GM19324 (cell line): Measurements from ENCODE around the gene CYYR1.

Source experiments
- ATAC-seq: cut with Tn5 transposase; IDR thresholded peaks from one replicate; pipeline ENCODE4 v1.9.1; 2021; ENCODE audit warnings: mild to moderate bottlenecking, moderate library complexity; ENCODE audit not compliant: unreplicated experiment, low FRiP score

CYYR1 gene

GRCh38 chr21:26572702-26573381 lies at the start of gene CYYR1:
TSS of gene CYYR1 (minus strand) at chr21:26573286. CDS start at chr21:26572940, 346 bp downstream.
- no peak for ATAC-seq

GRCh38 chr21:26617176-26617575 lies 44.1 kb upstream of the CYYR1 start:
- ATAC-seq: no peak

- no peak for ATAC-seq
These were observed 41.2 kb upstream of the CYYR1 start for GRCh38 chr21:26614251-26614650.

GRCh38 chr21:26599261-26599660 lies 26.2 kb upstream of the CYYR1 start:
- ATAC-seq: no peak

GRCh38 chr21:26597981-26598380 lies 24.9 kb upstream of the CYYR1 start:
- ATAC-seq: no peak

GRCh38 chr21:26597031-26597430 lies 23.9 kb upstream of the CYYR1 start:
- ATAC-seq: no peak

- no peak for ATAC-seq
These were observed 22.9 kb upstream of the CYYR1 start for GRCh38 chr21:26595971-26596370.

GRCh38 chr21:26593800-26594199 lies 20.7 kb upstream of the CYYR1 start:
- no peak for ATAC-seq

GRCh38 chr21:26591543-26591942 lies 18.5 kb upstream of the CYYR1 start:
- no peak for ATAC-seq

GRCh38 chr21:26588446-26588845 lies 15.4 kb upstream of the CYYR1 start:
- ATAC-seq: no peak

- no peak for ATAC-seq
These were observed 14.7 kb upstream of the CYYR1 start for GRCh38 chr21:26587736-26588201.

GRCh38 chr21:26583769-26584168 lies 10.7 kb upstream of the CYYR1 start:
- no peak for ATAC-seq

GRCh38 chr21:26581818-26582217 lies 8.7 kb upstream of the CYYR1 start:
- ATAC-seq: no peak

- no peak for ATAC-seq
These were observed 897 bp downstream of the CYYR1 start for GRCh38 chr21:26572076-26572701.

GRCh38 chr21:26570203-26570602 lies 2.9 kb downstream of the CYYR1 start:
- ATAC-seq: no peak

- no peak for ATAC-seq
These were observed 7.5 kb downstream of the CYYR1 start for GRCh38 chr21:26565546-26565945.

- ATAC-seq: no peak
These were observed 8.0 kb downstream of the CYYR1 start for GRCh38 chr21:26565111-26565510.

- ATAC-seq: no peak
These were observed 9.1 kb downstream of the CYYR1 start for GRCh38 chr21:26563856-26564503.

- no peak for ATAC-seq
These were observed 12.5 kb downstream of the CYYR1 start for GRCh38 chr21:26560612-26561011.

- ATAC-seq: no peak
These were observed 14.0 kb downstream of the CYYR1 start for GRCh38 chr21:26559099-26559498.

GRCh38 chr21:26557106-26557505 lies 16.0 kb downstream of the CYYR1 start:
- no peak for ATAC-seq
